WTC11 (cell line): ENCODE data around the gene STARD9. TPM values are rescaled to one million over a fixed set of nuclear protein-coding genes. Genes with fewer than 3 reads are reported as not detected.

Source experiments
- ATAC-seq: fragments of 200-7000 bp; cut with Tn5 transposase; 2 replicates; pipeline ENCODE4 v1.10.0; 2021; ENCODE audit warnings: mild to moderate bottlenecking, moderate library complexity
- CTCF ChIA-PET: fragments of 300-600 bp; sonication (Branson Sonifier 250); formaldehyde crosslinking; loops from one replicate; lab custom pipeline; 2021; ENCODE audit warnings: antibody characterized with exemption; lab: Charles Lee
- POLR2A ChIA-PET: fragments of 350-600 bp; sonication (Branson Sonifier 250); formaldehyde crosslinking; loops from one replicate; lab custom pipeline; 2021; ENCODE audit warnings: antibody characterized with exemption; lab: Charles Lee
- DNase-seq: peaks from one replicate; pipeline ENCODE4 v3.0.0; 2021; ENCODE audit warnings: low spot score
- H3K27ac Mint-ChIP-seq: 2 replicates; pipeline ENCODE4 v1.8.0; 2021; ENCODE audit warnings: mixed read lengths
- H3K27me3 Mint-ChIP-seq: 2 replicates; pipeline ENCODE4 v1.8.0; 2021; ENCODE audit warnings: low read depth, mild to moderate bottlenecking, moderate library complexity, mixed read lengths
- H3K36me3 Mint-ChIP-seq: 2 replicates; pipeline ENCODE4 v1.8.0; 2021; ENCODE audit warnings: mixed read lengths
- H3K4me1 Mint-ChIP-seq: 2 replicates; pipeline ENCODE4 v1.8.0; 2022; ENCODE audit warnings: mixed read lengths
- H3K4me3 Mint-ChIP-seq: 2 replicates; pipeline ENCODE4 v1.8.0; 2021; ENCODE audit warnings: mild to moderate bottlenecking, moderate library complexity, mixed read lengths
- H3K9me3 Mint-ChIP-seq: 2 replicates; pipeline ENCODE4 v1.8.0; 2021; ENCODE audit warnings: mixed read lengths
- AFF4 ChIP-seq: sonication (generic); formaldehyde crosslinking; IDR thresholded peaks from 2 replicates; pipeline ENCODE4 v1.8.1; 2023; ENCODE audit warnings: mild to moderate bottlenecking, missing genetic modification reagents, borderline replicate concordance
- CTCF ChIP-seq: fragments of 200-600 bp; IDR thresholded peaks from 2 replicates; pipeline ENCODE4 v1.8.0; 2022; ENCODE audit warnings: antibody characterized with exemption
- E2F4 ChIP-seq: sonication (generic); formaldehyde crosslinking; IDR thresholded peaks from 2 replicates; pipeline ENCODE4 v1.8.1; 2022; ENCODE audit warnings: low read depth, mild to moderate bottlenecking, moderate library complexity, missing genetic modification reagents, borderline replicate concordance
- ELF4 ChIP-seq: sonication (generic); formaldehyde crosslinking; IDR thresholded peaks from 2 replicates; pipeline ENCODE4 v1.8.1; 2022; ENCODE audit warnings: low read depth, mild to moderate bottlenecking, moderate library complexity, missing genetic modification reagents
- FOXJ3 ChIP-seq: sonication (generic); formaldehyde crosslinking; IDR thresholded peaks from 2 replicates; pipeline ENCODE4 v1.9.0; 2021; ENCODE audit warnings: missing genetic modification reagents, mild to moderate bottlenecking, borderline replicate concordance
- FOXP4 ChIP-seq: sonication (generic); formaldehyde crosslinking; IDR thresholded peaks from 2 replicates; pipeline ENCODE4 v1.8.0; 2022; ENCODE audit warnings: mild to moderate bottlenecking, missing genetic modification reagents
- SP1 ChIP-seq: sonication (generic); formaldehyde crosslinking; conservative IDR thresholded peaks from 2 replicates; pipeline ENCODE4 v1.8.1; 2022; ENCODE audit warnings: missing genetic modification reagents
- ZNF532 ChIP-seq: fragments of 250-450 bp; sonication (Bioruptor Pico); IDR thresholded peaks from 2 replicates; pipeline ENCODE4 v1.9.0; 2021; ENCODE audit warnings: mild to moderate bottlenecking, borderline replicate concordance
- total RNA-seq: library from RNA; stranded (reverse); gene quantifications from 3 replicates; pipeline ENCODE4 v1.2.3, GENCODE V29; 2021

STARD9 gene
- total RNA-seq, 1 experiment from 2014 or later: 5.7 TPM

GRCh38 chr15:42742149-42742548 lies 166.7 kb downstream of the STARD9 start (continued):
- no peak for TF ChIP-seq ZNF532 (CRISPR knock-in tag)
- no peak for TF ChIP-seq AFF4 (CRISPR knock-in tag)

GRCh38 chr15:42744195-42744594 lies 168.8 kb downstream of the STARD9 start:
- no peaks in the 10 kb centered on the region for H3K27me3 Mint-ChIP-seq
- TF ChIP-seq AFF4 (CRISPR knock-in tag) (no peak), SP1 (CRISPR knock-in tag) (no peak)
- TF ChIP-seq, all 79 proteins: peak for 0
- ChIA-PET CTCF (no interaction called here), POLR2A (no interaction called here)
- DNase-seq: no peak
- Mint-ChIP-seq H3K9me3 (no peaks in the 10 kb centered on the region), H3K36me3 (peaks cover 7% of the 10 kb centered on the region; the same call in 1 of the 2 replicates), H3K4me1 (no peaks in the 10 kb centered on the region), H3K27ac (no peak overlapping the region), H3K4me3 (no peak overlapping the region)
- ATAC-seq: no peak

GRCh38 chr15:42749266-42749665 lies 173.9 kb downstream of the STARD9 start:
- H3K4me3 Mint-ChIP-seq: no peak overlapping the region
- ChIA-PET CTCF (no interaction called here), POLR2A (no interaction called here)
- DNase-seq: no peak
- H3K27me3 Mint-ChIP-seq: no peaks in the 10 kb centered on the region
- H3K36me3 Mint-ChIP-seq: peaks cover 12% of the 10 kb centered on the region
- peaks cover 4% of the 10 kb centered on the region; the same call in 1 of the 2 replicates for H3K4me1 Mint-ChIP-seq
- ATAC-seq: no peak
- TF ChIP-seq E2F4 (CRISPR knock-in tag): no peak
- no peak for TF ChIP-seq FOXJ3 (CRISPR knock-in tag)
- TF ChIP-seq FOXP4 (CRISPR knock-in tag): no peak
- TF ChIP-seq CTCF: no peak
- no peak for TF ChIP-seq ELF4 (CRISPR knock-in tag)
- no peak overlapping the region for H3K27ac Mint-ChIP-seq
- H3K9me3 Mint-ChIP-seq: no peaks in the 10 kb centered on the region
